Measurements from ENCODE around the gene FGF5. TPM values are rescaled to one million over a fixed set of nuclear protein-coding genes. Genes with fewer than 3 reads are reported as not detected.

FGF5 gene
- total and polyA plus RNA-seq, 2 experiments from 2014 or later = 15.5 to 59.9 TPM

- H3K4me1 ChIP-seq (ENCODE audit: insufficient read depth) = peaks cover 20% of the 10 kb centered on the region
- H3K9me2 ChIP-seq (ENCODE audit: insufficient read depth) = no peaks in the 10 kb centered on the region
- peaks cover 11% of the 10 kb centered on the region; the same call in 1 of the 2 replicates for H3F3A ChIP-seq (ENCODE audit: insufficient read depth)
- H2AFZ ChIP-seq = no peak overlapping the region
- H3K36me3 ChIP-seq (ENCODE audit: low read depth) = no peaks in the 10 kb centered on the region
- H3K9me3 ChIP-seq (ENCODE audit: low read depth) = no peaks in the 10 kb centered on the region
- no peak overlapping the region for H3K27ac ChIP-seq
- H4K20me1 ChIP-seq (ENCODE audit: insufficient read depth) = no peaks in the 10 kb centered on the region
- no peak overlapping the region for H3K4me2 ChIP-seq (ENCODE audit: unreplicated experiment)
- no peak for DNase-seq
- 91 to 92% methylated on average over 8 of the region's 8 CpGs for WGBS, 2 experiments (ENCODE audit: low coverage in 1 of 2, low lambda C conversion rate in 2 of 2, missing lambda C conversion rate in 2 of 2)
- no peak overlapping the region for H3K4me3 ChIP-seq
- in situ Hi-C loops (cut with MboI) = loop anchor here (25.0 kb wide), 1 partner anchor 1384 kb away; the partner anchor contains the start of gene PAQR3
- no peaks in the 10 kb centered on the region for H3K27me3 ChIP-seq (replicated peaks; ENCODE audit: insufficient read depth)
- TF ChIP-seq EZH2phosphoT487 (IDR thresholded peaks at IDR 0.05; ENCODE audit: insufficient read depth, low read depth) (no peak), EZH2 (IDR thresholded peaks at IDR 0.05; ENCODE audit: insufficient read depth, poor library complexity, severe bottlenecking) (no peak)
- no peaks in the 10 kb centered on the region for H3K79me2 ChIP-seq (ENCODE audit: insufficient read depth)
- no peak overlapping the region for H3K9ac ChIP-seq
Measured at GRCh38 chr4:80321341-80321740, 54.9 kb downstream of the FGF5 start.

GRCh38 chr4:80321776-80322175, 55.3 kb downstream of the FGF5 start:
- Histone ChIP-seq H3K79me2 (ENCODE audit: insufficient read depth) (no peaks in the 10 kb centered on the region), H3F3A (ENCODE audit: insufficient read depth) (peaks cover 11% of the 10 kb centered on the region; the same call in 1 of the 2 replicates), H3K4me2 (ENCODE audit: unreplicated experiment) (no peak overlapping the region), H3K36me3 (ENCODE audit: low read depth) (no peaks in the 10 kb centered on the region), H2AFZ (no peak overlapping the region), H3K9ac (no peak overlapping the region), H3K4me1 (ENCODE audit: insufficient read depth) (peaks cover 20% of the 10 kb centered on the region), H3K4me3 (no peak overlapping the region), H3K27me3 (replicated peaks; ENCODE audit: insufficient read depth) (no peaks in the 10 kb centered on the region), H3K9me3 (ENCODE audit: low read depth) (no peaks in the 10 kb centered on the region), H4K20me1 (ENCODE audit: insufficient read depth) (no peaks in the 10 kb centered on the region), H3K9me2 (ENCODE audit: insufficient read depth) (no peaks in the 10 kb centered on the region), H3K27ac (no peak overlapping the region)
- WGBS, 2 experiments (ENCODE audit: low coverage in 1 of 2, low lambda C conversion rate in 2 of 2, missing lambda C conversion rate in 2 of 2) = 83 to 87% methylated on average over 4 of the region's 4 CpGs
- in situ Hi-C loops (cut with MboI) = loop anchor here (25.0 kb wide), 1 partner anchor 1384 kb away; the partner anchor contains the start of gene PAQR3
- DNase-seq = no peak
- TF ChIP-seq EZH2phosphoT487 (IDR thresholded peaks at IDR 0.05; ENCODE audit: insufficient read depth, low read depth) (no peak), EZH2 (IDR thresholded peaks at IDR 0.05; ENCODE audit: insufficient read depth, poor library complexity, severe bottlenecking) (no peak)

GRCh38 chr4:80322716-80323115, 56.3 kb downstream of the FGF5 start:
- no peaks in the 10 kb centered on the region for H3K9me2 ChIP-seq (ENCODE audit: insufficient read depth)
- H3K9me3 ChIP-seq (ENCODE audit: low read depth) = no peaks in the 10 kb centered on the region
- in situ Hi-C loops (cut with MboI) = loop anchor here (25.0 kb wide), 1 partner anchor 1385 kb away; the partner anchor contains the start of gene PAQR3
- peaks cover 11% of the 10 kb centered on the region; the same call in 1 of the 2 replicates for H3F3A ChIP-seq (ENCODE audit: insufficient read depth)
- H3K4me2 ChIP-seq (ENCODE audit: unreplicated experiment) = no peak overlapping the region
- H3K4me3 ChIP-seq = no peak overlapping the region
- TF ChIP-seq EZH2 (IDR thresholded peaks at IDR 0.05; ENCODE audit: insufficient read depth, poor library complexity, severe bottlenecking) (no peak), EZH2phosphoT487 (IDR thresholded peaks at IDR 0.05; ENCODE audit: insufficient read depth, low read depth) (no peak)
- H3K4me1 ChIP-seq (ENCODE audit: insufficient read depth) = peaks cover 20% of the 10 kb centered on the region
- no peaks in the 10 kb centered on the region for H3K36me3 ChIP-seq (ENCODE audit: low read depth)
- H4K20me1 ChIP-seq (ENCODE audit: insufficient read depth) = no peaks in the 10 kb centered on the region
- H3K9ac ChIP-seq = no peak overlapping the region
- 0 out of 2 replicates have a peak overlapping the region, but pooled peaks have one; percentile 26 for H2AFZ ChIP-seq
- H3K27me3 ChIP-seq (replicated peaks; ENCODE audit: insufficient read depth) = no peaks in the 10 kb centered on the region
- H3K79me2 ChIP-seq (ENCODE audit: insufficient read depth) = no peaks in the 10 kb centered on the region
- DNase-seq = peak; percentile 79
- no peak overlapping the region for H3K27ac ChIP-seq

GRCh38 chr4:80324171-80324570, 57.7 kb downstream of the FGF5 start:
- Histone ChIP-seq H3K36me3 (ENCODE audit: low read depth) (no peaks in the 10 kb centered on the region), H4K20me1 (ENCODE audit: insufficient read depth) (no peaks in the 10 kb centered on the region), H3K4me3 (no peak overlapping the region), H3K27me3 (replicated peaks; ENCODE audit: insufficient read depth) (no peaks in the 10 kb centered on the region), H3K9ac (no peak overlapping the region), H3K79me2 (ENCODE audit: insufficient read depth) (no peaks in the 10 kb centered on the region), H3K9me3 (ENCODE audit: low read depth) (no peaks in the 10 kb centered on the region), H3K27ac (no peak overlapping the region), H3K9me2 (ENCODE audit: insufficient read depth) (no peaks in the 10 kb centered on the region), H3F3A (ENCODE audit: insufficient read depth) (peaks cover 5% of the 10 kb centered on the region; the same call in 1 of the 2 replicates), H3K4me2 (ENCODE audit: unreplicated experiment) (no peak overlapping the region), H2AFZ (no peak overlapping the region), H3K4me1 (ENCODE audit: insufficient read depth) (peaks cover 16% of the 10 kb centered on the region)
- TF ChIP-seq EZH2phosphoT487 (IDR thresholded peaks at IDR 0.05; ENCODE audit: insufficient read depth, low read depth) (no peak), EZH2 (IDR thresholded peaks at IDR 0.05; ENCODE audit: insufficient read depth, poor library complexity, severe bottlenecking) (no peak)
- no peak for DNase-seq
- in situ Hi-C loops (cut with MboI) = loop anchor here (25.0 kb wide), 1 partner anchor 1387 kb away; the partner anchor contains the start of gene PAQR3
- WGBS, 2 experiments (ENCODE audit: low coverage in 1 of 2, low lambda C conversion rate in 2 of 2, missing lambda C conversion rate in 2 of 2) = 78 to 82% methylated on average over 6 of the region's 6 CpGs
